IMR-90 (cell line): ENCODE measurements around the gene CC2D2A. TPM values are rescaled to one million over a fixed set of nuclear protein-coding genes. Genes with fewer than 3 reads are reported as not detected.

ENCODE experiments used
- ATAC-seq: fragments of 200-7000 bp; cut with Tn5 transposase; 2 replicates; pipeline ENCODE4 v1.9.1; 2020; ENCODE audit warnings: low read depth, mild to moderate bottlenecking, moderate library complexity
- BruUV-seq: library from RNA; stranded (reverse); fragments of 400-500 nt; replicated peaks from 2 replicates; lab custom pipeline; 2021; lab: Mats Ljungman, UMichigan
- CTCF ChIA-PET: fragments of 300-600 bp; formaldehyde crosslinking; extraction: SDS; loops from one replicate; lab custom pipeline; 2021; ENCODE audit warnings: antibody characterized with exemption; lab: Yijun Ruan, JAX
- POLR2A ChIA-PET: fragments of 300-600 bp; sonication (Branson Sonifier 250); formaldehyde crosslinking; loops from one replicate; lab custom pipeline; 2022; ENCODE audit warnings: antibody characterized with exemption; ENCODE audit not compliant: unreplicated experiment; lab: Charles Lee
- DNase-seq: peaks from one replicate; pipeline ENCODE4 v3.0.0; 2013
- H2AFZ ChIP-seq: replicated peaks from 2 replicates; pipeline ENCODE3; 2013; ENCODE audit warnings: low read length, mild to moderate bottlenecking; ENCODE audit not compliant: poor library complexity
- H2AK5ac ChIP-seq: 2 replicates; pipeline ENCODE4 v1.6.1; 2013; ENCODE audit warnings: low read depth, low read length, inconsistent platforms
- H2AK9ac ChIP-seq: replicated peaks from 2 replicates; pipeline ENCODE3; 2013; ENCODE audit warnings: mild to moderate bottlenecking, low read depth, low read length, moderate library complexity; ENCODE audit not compliant: poor library complexity
- H2BK120ac ChIP-seq: 2 replicates; pipeline ENCODE4 v1.6.1; 2013; ENCODE audit warnings: low read depth, low read length, inconsistent platforms
- H2BK15ac ChIP-seq: 3 replicates; pipeline ENCODE4 v1.6.1; 2013; ENCODE audit warnings: low read depth, low read length, inconsistent platforms
- H2BK20ac ChIP-seq: 2 replicates; pipeline ENCODE4 v1.6.1; 2013; ENCODE audit warnings: low read depth, mild to moderate bottlenecking, inconsistent platforms, low read length, moderate library complexity
- H2BK5ac ChIP-seq: 2 replicates; pipeline ENCODE4 v1.6.1; 2013; ENCODE audit warnings: mild to moderate bottlenecking, low read depth, low read length, inconsistent platforms; ENCODE audit not compliant: poor library complexity, severe bottlenecking
- H3K14ac ChIP-seq: replicated peaks from 2 replicates; pipeline ENCODE4 v1.6.1; 2013; ENCODE audit warnings: low read depth, low read length, inconsistent platforms
- H3K18ac ChIP-seq: 2 replicates; pipeline ENCODE4 v1.6.1; 2013; ENCODE audit warnings: low read depth, low read length, control low read depth
- H3K23ac ChIP-seq: 2 replicates; pipeline ENCODE4 v1.6.1; 2013; ENCODE audit warnings: low read depth, low read length, inconsistent platforms
- H3K27ac ChIP-seq: 2 replicates; pipeline ENCODE4 v1.5.1; 2013; ENCODE audit warnings: mild to moderate bottlenecking, control low read depth, low read length; ENCODE audit not compliant: insufficient read depth
- H3K27me3 ChIP-seq: 2 replicates; pipeline ENCODE4 v1.6.1; 2013; ENCODE audit warnings: low read length; ENCODE audit not compliant: control insufficient read depth, insufficient read depth
- H3K36me3 ChIP-seq: 2 replicates; pipeline ENCODE4 v1.6.1; 2013; ENCODE audit warnings: low read length, mixed read lengths; ENCODE audit not compliant: control insufficient read depth, insufficient read depth
- H3K4ac ChIP-seq: 2 replicates; pipeline ENCODE4 v1.6.1; 2013; ENCODE audit warnings: low read depth, low read length, inconsistent platforms
- H3K4me1 ChIP-seq: 2 replicates; pipeline ENCODE4 v1.6.1; 2013; ENCODE audit warnings: low read length, mixed read lengths; ENCODE audit not compliant: control insufficient read depth, insufficient read depth
- H3K4me2 ChIP-seq: 2 replicates; pipeline ENCODE4 v1.6.1; 2013; ENCODE audit warnings: low read depth, mild to moderate bottlenecking, control low read depth, low read length, moderate library complexity
- H3K4me3 ChIP-seq: 2 replicates; pipeline ENCODE4 v1.5.1; 2013; ENCODE audit warnings: low read depth, mild to moderate bottlenecking, control low read depth, low read length, moderate library complexity; ENCODE audit not compliant: insufficient read depth
- H3K56ac ChIP-seq: 2 replicates; pipeline ENCODE4 v1.6.1; 2013; ENCODE audit warnings: low read length, inconsistent platforms; ENCODE audit not compliant: insufficient read depth; ENCODE audit errors: extremely low read depth
- H3K79me1 ChIP-seq, 2 experiments: 2 replicates each; pipeline ENCODE4 v1.6.1; 2013; ENCODE audit warnings: low read length in 2 of 2, inconsistent platforms in 1 of 2, low read depth in 1 of 2
- H3K9ac ChIP-seq: 2 replicates; pipeline ENCODE4 v1.6.1; 2013; ENCODE audit warnings: low read depth, low read length, control low read depth
- H3K9me1 ChIP-seq: 2 replicates; pipeline ENCODE4 v1.6.1; 2013; ENCODE audit warnings: low read length, inconsistent platforms; ENCODE audit not compliant: insufficient read depth
- H3K9me3 ChIP-seq: 2 replicates; pipeline ENCODE4 v1.6.1; 2013; ENCODE audit warnings: low read length; ENCODE audit not compliant: control insufficient read depth, insufficient read depth
- H4K20me1 ChIP-seq: 2 replicates; pipeline ENCODE4 v1.6.1; 2013; ENCODE audit warnings: low read length, inconsistent platforms; ENCODE audit not compliant: insufficient read depth
- H4K5ac ChIP-seq: 2 replicates; pipeline ENCODE4 v1.6.1; 2013; ENCODE audit warnings: mild to moderate bottlenecking, low read depth, low read length, control low read depth
- H4K8ac ChIP-seq, 2 experiments: 2 replicates each; pipeline ENCODE4 v1.6.1; 2013; ENCODE audit warnings: low read depth in 2 of 2, low read length in 2 of 2, control low read depth in 1 of 2, inconsistent platforms in 1 of 2
- H4K91ac ChIP-seq: 2 replicates; pipeline ENCODE4 v1.6.1; 2013; ENCODE audit warnings: low read depth, low read length, inconsistent platforms; ENCODE audit not compliant: insufficient read depth
- BHLHE40 ChIP-seq: fragments of 150-350 bp; IDR thresholded peaks from 2 replicates; pipeline ENCODE4 v1.6.1; 2016; ENCODE audit warnings: mild to moderate bottlenecking, low read depth, low read length
- CEBPB ChIP-seq: IDR thresholded peaks from 2 replicates; pipeline ENCODE4 v1.6.1; 2012; ENCODE audit warnings: low read depth, low read length, improper control_type of control experiment
- CHD1 ChIP-seq: IDR thresholded peaks from 2 replicates; pipeline ENCODE4 v1.6.1; 2012; ENCODE audit warnings: low read depth, low read length, improper control_type of control experiment
- CTCF ChIP-seq: conservative IDR thresholded peaks from 2 replicates; pipeline ENCODE4 v1.5.1; 2012; ENCODE audit warnings: mild to moderate bottlenecking, low read depth, low read length, improper control_type of control experiment
- ELK1 ChIP-seq: fragments of 150-350 bp; IDR thresholded peaks from 2 replicates; pipeline ENCODE4 v1.6.1; 2016; ENCODE audit warnings: low read depth, mild to moderate bottlenecking, low read length, moderate library complexity, borderline replicate concordance
- FOS ChIP-seq: fragments of 150-350 bp; IDR thresholded peaks from 2 replicates; pipeline ENCODE4 v1.6.1; 2016; ENCODE audit warnings: low read depth, low read length
- MAFK ChIP-seq: IDR thresholded peaks from 2 replicates; pipeline ENCODE4 v1.6.1; 2012; ENCODE audit warnings: low read depth, low read length, improper control_type of control experiment
- MAZ ChIP-seq: IDR thresholded peaks from 2 replicates; pipeline ENCODE4 v1.6.1; 2012; ENCODE audit warnings: low read depth, mild to moderate bottlenecking, low read length, improper control_type of control experiment, moderate library complexity, borderline replicate concordance
- MXI1 ChIP-seq: IDR thresholded peaks from 2 replicates; pipeline ENCODE4 v1.6.1; 2012; ENCODE audit warnings: low read depth, mild to moderate bottlenecking, low read length, moderate library complexity, borderline replicate concordance
- NFE2L2 ChIP-seq: fragments of 150-350 bp; IDR thresholded peaks from 2 replicates; pipeline ENCODE4 v1.6.1; 2016; ENCODE audit warnings: low read depth, mild to moderate bottlenecking, low read length
- POLR2A ChIP-seq: IDR thresholded peaks from 2 replicates; pipeline ENCODE4 v1.6.1; 2012; ENCODE audit warnings: mild to moderate bottlenecking, low read depth, low read length
- RAD21 ChIP-seq: IDR thresholded peaks from 2 replicates; pipeline ENCODE4 v1.6.1; 2012; ENCODE audit warnings: low read length, improper control_type of control experiment
- RCOR1 ChIP-seq: IDR thresholded peaks from 2 replicates; pipeline ENCODE4 v1.6.1; 2012; ENCODE audit warnings: mild to moderate bottlenecking, low read length, improper control_type of control experiment; ENCODE audit not compliant: insufficient replicate concordance
- RFX5 ChIP-seq: IDR thresholded peaks from 2 replicates; pipeline ENCODE4 v1.8.0; 2012; ENCODE audit warnings: low read depth, mild to moderate bottlenecking, low read length, moderate library complexity
- SMC3 ChIP-seq: fragments of 150-350 bp; IDR thresholded peaks from 2 replicates; pipeline ENCODE4 v1.6.1; 2016; ENCODE audit warnings: low read depth, mild to moderate bottlenecking, antibody characterized with exemption, low read length, moderate library complexity
- USF2 ChIP-seq: fragments of 150-350 bp; IDR thresholded peaks from 2 replicates; pipeline ENCODE4 v1.6.1; 2017; ENCODE audit warnings: mild to moderate bottlenecking, antibody characterized with exemption, low read length, low read depth
- WGBS, 2 experiments: methylation state at CpG; one replicate each; pipeline versions ENCODE4 v1.1.5 to v1.1.7; 2013; ENCODE audit warnings: missing lambda C conversion rate in 2 of 2; ENCODE audit not compliant: insufficient read length in 1 of 2; ENCODE audit errors: extremely low coverage in 2 of 2; 5-methylcytosine and 5-hydroxymethylcytosine counted together
- dilution Hi-C: fragments of 300-500 bp; cut with HindIII; formaldehyde crosslinking; loops from one replicate; pipeline ENCODE4 v1.14.3; 2018; ENCODE audit warnings: low sequenced_read_pairs; ENCODE audit not compliant: unreplicated experiment
- in situ Hi-C: fragments of 300-500 bp; cut with MboI; formaldehyde crosslinking; loops from 3 replicates; pipeline ENCODE4 v1.14.3; 2019; ENCODE audit warnings: low sequenced_read_pairs, inconsistent platforms, mixed read lengths
- intact Hi-C: fragments of 100-400 bp; cut with micrococcal nuclease; formaldehyde crosslinking; loops from 2 replicates; pipeline ENCODE4 v1.10.0; 2022
- polyA plus RNA-seq, 3 experiments: library from polyadenylated mRNA; depleted of rRNA; stranded (reverse); fragments of >200 nt; gene quantifications; 2 replicates each; pipeline ENCODE4 v1.2.3, GENCODE V29; 2012; ENCODE audit warnings: low replicate concordance in 1 of 3
- total RNA-seq: library from RNA; depleted of rRNA; stranded (reverse); fragments of >200 nt; gene quantifications from 2 replicates; pipeline ENCODE4 v1.2.3, GENCODE V29; 2012

CC2D2A gene
- total and polyA plus RNA-seq, 2 of the 4 experiments (the other 2 are of a cell fraction) = 20.8 to 26.3 TPM

GRCh38 chr4:15515106-15515505 lies 45.4 kb downstream of the CC2D2A start:
- BruUV-seq = no TSS peak
- Histone ChIP-seq H3K36me3 (peaks cover 23% of the 10 kb centered on the region), H4K5ac (no peak overlapping the region), H3K18ac (no peak overlapping the region), H2BK5ac (no peak overlapping the region), H2BK15ac (no peak overlapping the region), H2AK9ac (no peak overlapping the region), H3K9me1 (no peaks in the 10 kb centered on the region), H3K27me3 (no peaks in the 10 kb centered on the region), H3K27ac (no peak overlapping the region), H4K20me1 (no peaks in the 10 kb centered on the region), H2BK20ac (no peak overlapping the region), H3K9me3 (no peaks in the 10 kb centered on the region), H3K4ac (no peak overlapping the region), H2AFZ (no peak overlapping the region), H4K8ac (no peak overlapping the region), H4K91ac (no peak overlapping the region), H3K4me2 (no peak overlapping the region), H3K14ac (no peak overlapping the region), H3K9ac (no peak overlapping the region), H2BK120ac (no peak overlapping the region), H3K23ac (no peak overlapping the region), H3K79me1 (no peaks in the 10 kb centered on the region), H3K4me1 (no peaks in the 10 kb centered on the region), H3K56ac (no peak overlapping the region), H3K4me3 (no peak overlapping the region), H2AK5ac (no peak overlapping the region)
- ATAC-seq = no peak
- WGBS, 2 experiments = no CpG with 5 or more reads among the region's 4 CpGs
- ChIA-PET CTCF (no interaction called here), POLR2A (no interaction called here)
- peak; percentile 27 for DNase-seq
- in situ Hi-C loops = no loop called here
- TF ChIP-seq POLR2A (no peak), RFX5 (no peak), BHLHE40 (no peak), FOS (no peak), ELK1 (no peak), CEBPB (no peak), MXI1 (no peak), USF2 (no peak), MAFK (no peak), NFE2L2 (no peak), CTCF (no peak), SMC3 (no peak), RAD21 (no peak), MAZ (no peak), CHD1 (no peak), RCOR1 (no peak)
- dilution Hi-C loops = no loop called here
- intact Hi-C loops = no loop called here
